Left colon (tissue), 2 donors: Measurements from ENCODE around the gene MELK. TPM values are rescaled to one million over a fixed set of nuclear protein-coding genes. Genes with fewer than 3 reads are reported as not detected.
"Not testable (repeated sequence)": the region's sequence is repeated elsewhere in the genome, so short reads cannot be mapped to it uniquely, and the experiment has no call there.

Experiments
- ATAC-seq: fragments of 200-7000 bp; cut with Tn5 transposase; one replicate; pipeline ENCODE4 v1.9.1; 2020; ENCODE audit warnings: mild to moderate bottlenecking, moderate library complexity
- DNase-seq, 2 donors: peaks; one replicate each; pipeline ENCODE4 v3.0.0-alpha.2; 2020
- intact Hi-C, 2 donors: fragments of 100-400 bp; cut with DNase I in 1 of 2; cut with micrococcal nuclease in 1 of 2; formaldehyde crosslinking; loops; one replicate each; pipeline versions ENCODE4 v1.11.2 to v1.14.0; 2022; cut with DNase I, micrococcal nuclease
- long read RNA-seq: library from polyadenylated mRNA; unstranded; transcript quantifications from one replicate; pipeline ENCODE4 v2.0.0, GENCODE V29; 2021
- total RNA-seq, 2 donors: library from RNA; stranded (reverse); fragmentation: NEBNext Ultra II Directional; extraction: Animal tissue kit (Norgen Biotek cat#: 25700); gene quantifications; one replicate each; pipeline ENCODE4 v1.2.1, GENCODE V29; 2021
- donor health status: DM: no; HTN: no; CAD: no.
- donor health status: DM: yes; HTN: yes; CAD: no.

The MELK gene
- 1 to 10 TPM; 5.2 to 9.9 TPM for total RNA-seq
- long read RNA-seq, transcript MELK-201 (18 exons, 2,485 nt) = major isoform, 7 of 15 reads
- long read RNA-seq, partial matches to known transcripts = 0 of 15 reads
- long read RNA-seq, other reads (novel, unspliced or antisense) = 7 of 15 reads

DNA sequence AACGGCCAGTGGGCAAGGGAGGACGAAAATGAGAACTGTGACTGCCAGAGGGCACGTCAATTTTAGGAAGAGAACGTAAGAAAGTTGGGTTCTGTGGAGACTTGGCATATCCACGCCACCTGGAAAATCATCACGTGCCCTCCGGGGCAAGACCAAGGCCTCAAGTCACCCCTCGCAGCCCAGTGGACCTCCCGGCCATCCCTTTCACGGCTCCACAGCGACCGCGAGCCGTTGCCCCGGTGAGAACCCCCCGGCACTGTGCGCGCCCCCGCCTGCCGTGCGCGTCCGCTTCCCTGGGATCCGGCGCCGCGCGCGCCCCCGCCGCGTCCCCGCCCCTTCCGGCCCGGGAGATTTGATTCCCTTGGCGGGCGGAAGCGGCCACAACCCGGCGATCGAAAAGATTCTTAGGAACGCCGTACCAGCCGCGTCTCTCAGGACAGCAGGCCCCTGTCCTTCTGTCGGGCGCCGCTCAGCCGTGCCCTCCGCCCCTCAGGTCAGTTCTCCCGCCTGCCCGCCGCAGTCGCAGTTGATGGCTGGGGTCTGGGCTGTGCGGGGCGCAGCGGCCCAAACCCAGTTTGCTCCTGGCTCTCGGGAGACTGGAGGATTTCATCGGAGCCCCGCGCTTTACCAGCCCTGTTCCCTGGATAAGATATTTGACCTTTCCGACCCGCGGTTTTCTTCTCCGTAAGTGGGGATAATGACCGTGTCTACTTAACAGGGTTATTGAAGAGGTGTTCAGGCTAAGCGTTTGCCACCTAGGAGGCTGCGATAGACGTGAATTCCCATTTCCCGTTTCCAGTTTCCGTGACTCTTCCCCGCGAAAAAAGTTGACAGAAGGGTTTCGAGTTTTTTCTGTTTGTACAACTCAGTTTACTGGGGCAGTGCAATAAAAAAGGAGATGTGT is at the start of gene MELK:
Gene MELK, plus strand, starts transcription at position 381 of the 904 bp plus-strand sequence. CDS start 8,787 bp downstream, outside the sequence.
- intact Hi-C loops = no loop called here
- DNase-seq = peak; percentile 71 to 89
- ATAC-seq = peak; percentile 97

DNA sequence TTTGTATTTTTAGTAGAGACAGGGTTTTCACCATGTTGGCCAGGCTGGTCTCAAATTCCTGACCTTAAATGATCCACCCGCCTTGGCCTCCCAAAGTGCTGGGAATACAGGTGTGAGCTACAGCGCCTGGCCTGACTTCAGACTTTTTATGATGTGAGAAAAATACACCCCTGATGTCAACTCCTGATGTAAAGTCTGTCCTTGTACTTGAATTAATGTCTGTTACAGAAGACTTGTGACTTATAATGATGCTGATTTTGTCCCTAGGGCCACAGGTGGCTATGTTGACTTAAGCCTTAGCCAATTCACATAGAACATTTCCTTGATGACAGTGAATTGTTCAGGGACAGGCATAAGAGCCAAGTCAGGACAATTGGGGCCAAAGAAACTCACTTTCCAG is 42.5 kb upstream of the MELK start:
- intact Hi-C loops = no loop called here
- DNase-seq = no peak
- no peak for ATAC-seq

DNA sequence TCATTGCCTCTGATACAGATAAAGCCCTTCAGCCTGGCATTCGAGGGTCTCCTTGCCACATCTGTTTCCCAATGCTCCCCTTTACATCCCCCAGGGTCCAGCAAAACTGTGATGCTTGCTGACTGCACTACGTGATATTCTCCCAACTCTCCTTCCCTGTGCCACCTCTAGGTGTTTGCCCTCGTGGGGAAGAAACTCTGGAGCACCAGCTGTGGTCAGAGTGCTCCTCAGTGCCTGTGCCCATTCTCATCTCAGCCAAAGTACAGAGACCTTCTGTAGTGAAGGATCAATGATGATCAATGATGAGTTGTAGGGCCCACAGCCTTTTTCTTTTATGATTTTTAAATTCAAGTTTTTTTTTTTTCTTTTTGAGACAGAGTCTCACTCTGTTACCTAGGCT is 40.3 kb upstream of the MELK start:
- DNase-seq (no peak), ATAC-seq (no peak)
- intact Hi-C loops = no loop called here

DNA sequence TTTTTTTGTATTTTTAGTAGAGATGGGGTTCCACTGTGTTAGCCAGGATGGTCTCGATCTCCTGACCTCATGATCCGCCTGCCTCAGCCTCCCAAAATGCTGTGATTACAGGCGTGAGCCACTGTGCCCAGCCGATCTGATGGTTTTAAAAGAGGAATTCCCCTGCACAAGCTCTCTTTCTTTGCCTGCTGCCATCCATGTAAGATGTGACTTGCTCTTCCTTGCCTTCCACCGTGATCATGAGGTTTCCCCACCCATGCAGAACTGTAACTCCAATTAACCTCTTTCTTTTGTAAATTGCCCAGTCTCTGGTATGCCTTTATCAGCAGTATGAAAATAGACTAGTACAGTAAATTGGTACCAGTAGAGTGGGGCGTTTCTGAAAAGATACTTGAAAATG is 39.0 kb upstream of the MELK start:
- intact Hi-C loops, ATAC-seq, DNase-seq: not testable (repeated sequence)

DNA sequence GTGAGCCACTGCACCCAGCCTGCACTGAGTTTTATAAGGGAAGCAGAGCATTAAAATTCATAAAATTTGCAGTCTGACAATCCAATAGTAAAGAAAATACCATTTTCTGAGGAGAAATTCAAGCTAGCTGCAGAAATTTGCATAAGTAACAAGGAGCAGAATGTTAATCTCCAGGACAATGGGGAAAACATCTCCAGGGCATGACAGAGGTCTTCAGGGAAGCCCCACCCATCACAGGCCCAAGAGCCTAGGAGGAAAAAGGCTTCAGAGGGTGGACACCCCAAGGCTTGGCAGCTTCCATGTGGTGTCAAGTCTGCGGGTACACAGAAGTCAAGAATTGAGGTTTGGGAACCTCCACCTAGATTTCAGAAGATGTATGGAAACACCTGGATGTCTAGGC is 37.6 kb upstream of the MELK start:
- intact Hi-C loops = no loop called here
- DNase-seq = no peak
- ATAC-seq = no peak

DNA sequence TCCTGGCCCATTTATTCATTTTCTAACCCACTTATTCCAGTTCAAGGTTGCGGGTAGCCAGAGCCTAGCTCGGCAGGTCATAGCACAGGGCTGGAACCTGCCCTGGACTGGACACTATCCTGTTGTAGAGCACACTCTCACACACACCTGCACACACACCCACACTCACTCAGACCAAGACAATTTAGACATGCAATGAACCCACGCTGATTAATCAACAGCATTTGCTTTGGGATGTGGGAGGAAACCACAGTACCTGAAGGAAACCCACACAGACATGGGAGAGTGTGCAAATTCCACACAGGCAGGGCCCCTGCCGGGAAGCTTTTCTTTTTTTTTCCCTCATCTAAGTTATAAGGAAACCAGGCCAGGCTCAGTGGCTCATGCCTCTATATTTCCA is 34.8 kb upstream of the MELK start:
- ATAC-seq = no peak
- intact Hi-C loops = no loop called here
- DNase-seq = no peak

DNA sequence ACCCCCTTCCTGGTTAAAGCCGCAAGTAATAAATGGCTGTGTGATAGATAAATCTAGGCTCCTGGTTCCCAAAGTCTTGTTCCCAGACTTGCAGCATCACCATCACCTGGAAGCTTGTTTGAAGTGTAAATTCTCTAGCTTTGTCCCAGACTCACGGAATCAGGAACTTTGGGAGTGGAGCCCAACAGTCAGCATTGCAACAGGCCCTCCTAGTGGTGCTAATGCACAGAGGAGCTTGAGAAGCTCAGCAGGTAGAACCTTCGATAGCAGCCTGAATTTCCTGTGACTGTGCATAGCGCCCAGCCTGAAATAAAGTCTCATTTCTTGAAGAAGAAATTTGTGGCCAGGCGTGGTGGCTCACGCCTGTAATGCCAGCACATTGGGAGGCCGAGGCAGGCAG is 30.3 kb upstream of the MELK start:
- intact Hi-C loops = no loop called here
- no peak for DNase-seq
- no peak for ATAC-seq

DNA sequence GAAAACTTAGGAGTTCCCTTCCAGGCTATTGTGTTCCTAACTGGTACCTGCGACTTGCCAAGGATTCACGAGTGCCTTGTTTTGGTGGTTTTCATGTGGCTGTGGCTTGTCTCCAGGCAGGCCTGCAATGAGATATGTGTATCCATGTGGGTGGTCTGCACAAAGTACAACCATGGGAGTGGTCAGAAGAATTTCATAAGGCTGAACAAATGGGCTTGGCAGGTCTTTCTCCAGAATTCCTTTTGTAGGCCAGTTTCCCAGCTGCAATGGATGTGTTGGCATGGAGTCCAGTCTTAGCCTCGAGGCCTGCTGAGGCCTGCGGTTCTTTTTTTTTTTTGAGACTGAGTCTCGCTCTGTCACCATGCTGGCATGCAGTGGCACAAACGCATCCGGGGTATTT is 28.8 kb upstream of the MELK start:
- intact Hi-C loops = no loop called here
- ATAC-seq (no peak), DNase-seq (no peak)

DNA sequence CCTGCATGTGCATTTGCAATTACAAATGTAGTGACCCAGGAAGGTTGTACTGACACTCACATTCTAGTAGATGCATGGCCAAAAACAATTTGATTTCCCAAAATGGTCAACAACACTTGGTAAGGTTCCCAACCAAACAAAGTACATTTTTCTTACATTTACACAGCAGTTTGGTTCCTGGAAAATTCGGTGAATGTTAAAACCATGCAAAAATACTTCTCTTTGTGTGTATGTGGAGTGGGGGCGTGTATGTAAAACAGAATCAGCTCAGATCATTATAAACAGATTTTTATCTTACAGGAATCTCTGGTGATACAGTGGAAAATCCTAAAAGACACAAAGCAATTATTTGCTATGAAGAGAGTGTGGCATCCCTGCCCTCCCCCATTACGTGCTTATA is 25.1 kb upstream of the MELK start:
- no peak for DNase-seq
- intact Hi-C loops = no loop called here
- ATAC-seq = no peak

DNA sequence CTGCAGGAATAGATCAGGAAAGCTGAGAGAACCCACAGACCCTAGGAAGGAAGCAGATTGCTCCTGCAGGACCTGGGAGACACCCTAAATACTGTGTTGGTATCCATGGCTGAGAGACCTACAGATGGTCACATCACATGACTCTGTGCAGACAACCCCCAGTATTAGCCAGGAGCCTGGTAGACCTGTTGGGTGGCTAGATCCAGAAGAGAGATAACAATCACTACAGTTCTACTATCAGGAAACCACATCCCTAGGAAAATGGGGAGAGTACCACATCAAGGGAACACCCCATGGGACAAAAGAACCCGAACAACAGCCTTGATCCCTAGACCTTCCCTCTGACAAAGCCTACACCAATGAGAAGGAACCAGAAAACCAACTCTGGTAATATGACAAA is 24.2 kb upstream of the MELK start:
- intact Hi-C loops = no loop called here
- no peak for DNase-seq
- no peak for ATAC-seq

DNA sequence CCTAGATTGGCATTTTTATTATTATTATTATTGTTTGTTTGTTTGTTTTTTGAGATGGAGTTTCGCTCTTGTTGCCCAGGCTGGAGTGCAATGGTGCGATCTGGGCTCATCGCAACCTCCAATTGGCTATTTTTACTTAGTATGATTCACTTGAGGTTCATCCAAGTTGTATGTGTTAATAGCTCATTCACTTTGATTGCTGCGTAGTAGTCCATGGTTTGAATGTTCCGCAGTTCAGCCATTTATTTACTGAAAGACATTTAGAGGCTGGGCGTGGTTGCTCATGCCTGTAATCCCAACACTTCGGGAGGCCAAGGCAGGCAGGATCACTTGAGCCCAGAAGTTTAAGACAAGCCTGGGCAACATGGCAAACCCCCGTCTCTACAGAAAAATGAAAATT is 22.6 kb upstream of the MELK start:
- intact Hi-C loops = no loop called here
- ATAC-seq (peak; percentile 87), DNase-seq (peak in 1 of 2 donors; percentile 10)

DNA sequence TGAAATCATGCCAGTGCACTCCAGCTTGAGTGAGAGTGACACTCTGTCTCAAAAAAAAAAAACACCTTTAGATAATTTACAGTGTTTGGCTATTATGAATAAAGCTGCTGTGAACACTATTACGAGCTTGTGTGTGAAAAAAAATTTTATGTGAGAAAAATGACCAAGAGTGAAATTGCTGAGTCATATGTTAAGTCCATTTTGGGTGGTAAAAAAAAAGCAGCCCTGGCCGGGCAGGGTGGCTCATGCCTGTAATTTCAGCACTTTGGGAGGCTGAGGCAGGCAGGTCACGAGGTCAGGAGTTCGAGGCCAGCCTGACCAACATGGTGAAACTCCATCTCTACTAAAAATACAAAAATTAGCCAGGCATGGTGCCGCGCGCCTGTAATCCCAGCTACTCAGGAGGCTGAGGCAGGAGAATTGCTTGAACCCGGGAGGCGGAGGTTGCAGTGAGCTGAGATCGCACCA is 22.0 kb upstream of the MELK start:
- intact Hi-C loops = not testable (repeated sequence)

DNA sequence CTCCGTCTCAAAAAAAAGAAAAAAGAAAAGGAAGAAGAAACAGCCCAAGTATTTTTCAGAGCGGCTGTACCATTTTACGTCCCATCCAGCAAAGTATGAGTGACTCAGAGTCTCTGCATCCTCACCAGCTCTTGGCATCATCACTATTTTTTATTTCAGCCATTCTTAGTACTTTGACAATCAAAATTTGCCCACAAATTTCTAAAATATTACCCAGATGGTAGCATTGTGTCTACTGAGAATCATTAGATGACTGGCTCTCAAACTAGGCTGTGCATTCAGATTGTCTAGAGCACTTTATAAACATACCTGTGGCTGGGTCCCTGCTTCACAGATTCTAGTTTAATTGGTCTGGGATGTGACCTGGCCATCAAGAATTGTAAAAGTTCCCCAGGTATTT is 21.6 kb upstream of the MELK start:
- intact Hi-C loops = no loop called here
- ATAC-seq = no peak
- no peak for DNase-seq

More for the DNA sequence above, 22.0 kb upstream of the MELK start:
- DNase-seq, ATAC-seq: not testable (repeated sequence)

DNA sequence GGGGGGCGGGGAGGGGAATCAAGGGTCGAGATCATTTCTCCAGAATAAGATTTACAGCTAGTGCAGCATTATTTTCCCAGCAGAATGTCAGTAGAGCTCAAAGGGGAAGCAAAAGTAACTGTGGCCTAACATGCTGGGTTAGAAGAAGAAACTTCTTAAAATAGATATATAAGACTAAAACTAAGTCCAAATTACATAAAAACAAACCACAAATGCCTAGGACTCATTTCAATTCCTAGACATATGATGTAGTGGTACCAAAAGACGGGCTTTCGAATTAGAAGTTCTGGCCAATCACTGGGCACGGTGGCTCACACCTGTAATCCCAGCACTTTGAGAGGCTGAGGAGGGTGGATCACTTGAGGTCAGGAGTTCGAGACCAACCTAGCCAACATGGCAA is 20.8 kb upstream of the MELK start:
- DNase-seq (no peak), ATAC-seq (no peak)
- intact Hi-C loops = no loop called here

DNA sequence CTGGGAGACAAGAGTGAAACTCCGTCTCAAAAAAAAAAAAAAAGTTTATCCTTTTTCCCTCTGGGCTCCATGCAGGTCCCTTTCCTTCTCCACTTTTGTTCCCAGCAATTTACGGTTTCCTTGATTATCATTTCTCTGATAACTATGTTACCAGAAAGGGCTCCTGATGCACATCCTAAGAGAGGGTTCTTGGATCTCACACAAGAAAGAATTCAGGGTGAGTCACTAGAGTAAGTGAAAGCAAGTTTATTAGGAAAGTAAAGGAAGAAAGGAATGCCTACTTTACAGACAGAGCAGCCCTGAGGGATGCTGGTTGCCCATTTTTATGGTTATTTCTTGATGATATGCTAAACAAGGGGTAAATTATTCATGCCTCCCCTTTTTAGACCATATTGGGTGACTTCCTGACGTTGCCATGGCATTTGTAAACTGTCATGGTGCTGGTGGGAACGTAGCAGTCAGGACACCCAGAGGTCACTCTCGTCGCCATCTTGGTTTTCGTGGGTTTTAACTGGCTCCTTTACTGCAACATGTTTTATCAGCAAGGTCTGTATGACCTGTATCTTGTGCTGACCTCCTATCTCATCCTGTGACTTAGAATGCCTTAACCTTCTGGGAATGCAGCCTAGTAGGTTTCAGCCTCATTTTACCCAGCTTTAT is 13.5 kb upstream of the MELK start:
- ATAC-seq (no peak), DNase-seq (no peak)
- intact Hi-C loops = loop anchor here in 1 of 2 donors (5.0 kb wide), 1 partner anchor 152 kb away; no protein-coding TSS in a partner anchor

DNA sequence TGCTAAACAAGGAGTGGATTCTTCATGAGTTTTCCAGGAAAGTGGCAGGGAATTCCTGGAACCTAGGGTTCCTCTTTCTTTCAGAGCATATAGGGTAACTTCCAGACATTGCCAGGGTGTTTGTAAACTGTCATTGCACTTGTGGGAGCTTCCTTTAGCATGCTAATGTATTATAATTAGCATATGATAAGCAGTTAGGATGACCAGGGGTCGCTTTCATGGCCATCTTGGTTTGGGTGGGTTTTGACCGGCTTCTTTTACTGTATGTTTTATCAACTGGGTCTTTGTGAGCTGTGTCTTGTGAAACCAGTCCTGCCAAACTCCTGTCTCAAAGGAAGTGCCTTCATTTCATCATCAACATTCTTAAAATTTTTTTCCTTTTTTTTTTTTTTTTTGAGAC is 11.9 kb upstream of the MELK start:
- no peak for DNase-seq
- intact Hi-C loops = no loop called here
- no peak for ATAC-seq

DNA sequence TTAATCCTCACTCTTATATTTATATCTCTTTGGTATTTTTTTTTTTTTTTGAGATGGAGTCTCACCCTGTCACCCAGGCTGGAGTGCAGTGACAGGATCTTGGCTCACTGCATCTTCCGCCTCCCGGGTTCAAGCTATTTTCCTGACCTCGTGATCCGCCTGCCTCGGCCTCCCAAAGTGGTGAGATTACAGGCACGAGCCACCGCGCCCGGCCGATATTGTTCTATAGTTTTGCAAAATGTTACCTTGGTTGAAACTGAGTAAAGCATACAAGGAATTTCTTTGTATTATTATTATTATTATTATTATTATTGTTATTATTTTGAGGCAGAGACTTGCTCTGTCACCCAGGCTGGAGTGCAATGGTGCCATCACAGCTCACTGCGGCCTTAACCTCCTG is 9.9 kb upstream of the MELK start:
- ATAC-seq, intact Hi-C loops, DNase-seq: not testable (repeated sequence)

DNA sequence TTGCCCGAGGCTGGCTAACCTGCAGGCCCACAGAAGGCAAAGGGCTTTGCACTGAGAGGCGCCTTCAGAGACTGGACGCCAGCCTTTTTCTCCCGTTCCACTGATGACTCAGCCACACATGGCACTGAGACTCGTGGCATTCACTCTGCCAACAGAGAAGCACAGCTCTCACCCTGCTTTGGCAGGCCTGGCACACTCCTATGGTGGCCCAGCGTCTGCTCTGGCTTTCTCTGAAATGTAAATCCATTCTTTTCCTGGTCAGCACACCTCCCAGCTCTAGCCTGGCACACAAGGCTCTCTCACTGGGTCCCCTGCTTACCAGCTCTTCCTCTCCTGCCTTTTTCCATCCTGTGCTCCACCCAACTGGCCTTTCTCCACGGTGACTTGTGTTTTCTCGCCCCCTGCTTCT is 5.9 kb upstream of the MELK start:
- intact Hi-C loops = no loop called here
- no peak for ATAC-seq
- DNase-seq = peak in 1 of 2 donors; percentile 29

DNA sequence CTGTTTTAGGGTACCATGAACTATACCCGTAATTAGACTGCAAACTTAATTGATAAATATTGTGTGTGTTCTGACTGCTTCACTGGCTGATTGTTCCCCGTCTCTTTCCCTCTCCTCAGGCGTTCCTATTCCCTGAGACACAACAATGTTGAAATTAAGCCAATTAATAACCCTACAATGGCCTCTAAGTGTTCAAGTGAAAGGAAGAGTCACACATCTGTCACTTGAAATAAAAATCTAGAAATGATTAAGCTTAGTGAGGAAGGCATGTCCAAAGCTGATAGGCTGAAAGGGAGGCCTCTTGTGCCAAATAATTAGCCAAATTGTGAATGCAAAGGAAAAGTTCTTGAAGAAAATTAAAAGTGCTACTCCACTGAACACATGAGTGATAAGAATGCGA is 4.0 kb upstream of the MELK start:
- ATAC-seq, DNase-seq, intact Hi-C loops: not testable (repeated sequence)

DNA sequence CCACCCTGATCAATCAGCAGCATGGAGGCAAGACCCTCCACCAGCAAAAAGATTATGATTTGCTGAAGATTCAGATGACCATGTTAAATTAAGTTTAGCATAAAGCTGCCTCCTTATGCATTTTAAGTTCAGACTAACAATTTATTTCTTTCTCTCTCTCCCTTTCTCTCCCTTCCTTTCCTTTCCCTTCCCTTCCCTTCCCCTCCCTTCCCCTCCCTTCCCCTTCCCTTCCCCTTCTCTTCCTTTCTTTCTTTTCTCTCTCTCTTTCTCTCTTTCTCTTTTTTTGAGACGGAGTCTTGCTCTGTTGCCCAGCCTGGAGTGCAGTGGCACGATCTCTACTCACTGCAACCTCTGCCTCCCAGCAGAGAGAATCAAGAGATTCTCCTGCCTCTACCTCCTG is 1.4 kb upstream of the MELK start:
- DNase-seq (no peak), ATAC-seq (no peak)
- intact Hi-C loops = no loop called here
